HG03342 (cell line): ENCODE results near the gene PCDHA8.
"Not testable (repeated sequence)": the region's sequence is repeated elsewhere in the genome, so short reads cannot be mapped to it uniquely, and the experiment has no call there.

Experiments used
- ATAC-seq: cut with Tn5 transposase; IDR thresholded peaks from one replicate; pipeline ENCODE4 v1.9.1; 2021; ENCODE audit warnings: mild to moderate bottlenecking, moderate library complexity; ENCODE audit not compliant: unreplicated experiment

The PCDHA8 gene

GRCh38 chr5:140840978-140841962 lies at the start of gene PCDHA8:
PCDHA8 (plus strand) TSS chr5:140841187; CDS start chr5:140841322, 135 bp downstream.
- no peak for ATAC-seq

- ATAC-seq, result no peak
These were observed 46.3 kb upstream of the PCDHA8 start, which contains the start of gene PCDHA2 for GRCh38 chr5:140794595-140795258. PCDHA2 (plus strand) TSS chr5:140794852.

GRCh38 chr5:140795259-140795641 lies 45.7 kb upstream of the PCDHA8 start:
- ATAC-seq, result no peak

- ATAC-seq, result not testable (repeated sequence)
These were observed 44.8 kb upstream of the PCDHA8 start for GRCh38 chr5:140796072-140796717.

- no peak for ATAC-seq
These were observed 44.3 kb upstream of the PCDHA8 start for GRCh38 chr5:140796718-140797095.

- no peak for ATAC-seq
These were observed 40.0 kb upstream of the PCDHA8 start, which contains the start of gene PCDHA3 for GRCh38 chr5:140800816-140801493. PCDHA3 (plus strand) TSS chr5:140801057.

- no peak for ATAC-seq
These were observed 39.5 kb upstream of the PCDHA8 start for GRCh38 chr5:140801494-140801841.

- ATAC-seq, result not testable (repeated sequence)
These were observed 38.6 kb upstream of the PCDHA8 start for GRCh38 chr5:140802381-140802780.

GRCh38 chr5:140802781-140803271 lies 38.2 kb upstream of the PCDHA8 start:
- no peak for ATAC-seq

- no peak for ATAC-seq
These were observed 33.9 kb upstream of the PCDHA8 start, which contains the start of gene PCDHA4 for GRCh38 chr5:140806834-140807775. PCDHA4 (plus strand) TSS chr5:140807068.

GRCh38 chr5:140808241-140808888 lies 32.6 kb upstream of the PCDHA8 start:
- ATAC-seq, result not testable (repeated sequence)

GRCh38 chr5:140808889-140809291 lies 32.1 kb upstream of the PCDHA8 start:
- ATAC-seq, result no peak

GRCh38 chr5:140821375-140822280 lies 19.4 kb upstream of the PCDHA8 start, which contains the start of gene PCDHA5:
PCDHA5 (plus strand) TSS chr5:140821613.
- no peak for ATAC-seq

- ATAC-seq, result no peak
These were observed 18.7 kb upstream of the PCDHA8 start for GRCh38 chr5:140822281-140822629.

- not testable (repeated sequence) for ATAC-seq
These were observed 18.0 kb upstream of the PCDHA8 start for GRCh38 chr5:140822969-140823368.

- ATAC-seq, result no peak
These were observed 17.5 kb upstream of the PCDHA8 start for GRCh38 chr5:140823475-140823874.

- no peak for ATAC-seq
These were observed 13.2 kb upstream of the PCDHA8 start, which contains the start of gene PCDHA6 for GRCh38 chr5:140827704-140828361. PCDHA6 (plus strand) TSS chr5:140827960; CDS start chr5:140828092, 132 bp downstream.
